Stimulated activated CD4-positive, alpha-beta T cell treated with anti-CD3 and anti-CD28 coated beads, TNF-alpha, amount 100 ng/mL, for 24 hours (primary cell): ENCODE measurements around the gene SPOPL.

ENCODE experiments used
- DNase-seq, 3 experiments: peaks; one replicate each; pipeline ENCODE4 v3.0.0-alpha.2; 2020; ENCODE audit warnings: low read depth in 3 of 3

Gene SPOPL

DNA sequence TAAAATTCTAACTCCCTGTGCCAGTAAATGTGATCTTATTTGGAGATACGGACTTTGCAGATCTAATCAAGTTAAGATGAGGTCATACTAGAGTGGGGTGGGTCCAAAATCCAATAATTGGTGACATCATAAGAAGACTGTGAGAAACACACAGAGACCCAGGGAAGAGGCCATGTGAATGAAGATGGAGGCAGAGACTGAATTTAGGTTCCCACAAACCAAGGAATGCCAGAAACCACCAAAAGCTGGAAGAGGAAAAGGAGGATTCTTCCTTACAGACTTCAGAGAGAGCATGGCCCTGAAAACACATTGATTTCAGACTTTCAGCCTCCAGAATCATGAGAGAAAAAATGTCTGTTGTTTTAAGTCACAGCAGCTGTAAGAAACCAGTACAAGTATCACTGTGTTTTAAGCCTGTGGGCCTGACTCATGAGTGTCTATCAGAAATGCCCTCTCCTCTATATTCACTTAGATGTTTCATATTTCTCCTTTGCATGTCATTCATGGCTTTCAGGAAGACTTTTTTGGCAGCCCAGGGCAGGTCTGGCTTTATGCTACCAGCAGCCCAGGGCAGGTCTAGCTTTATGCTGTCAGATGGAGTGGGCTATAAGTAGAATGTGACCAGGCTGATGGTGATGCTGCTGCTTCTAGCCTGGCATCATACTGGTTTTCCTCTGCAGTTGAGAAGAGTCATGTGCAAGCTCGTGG, 100.0 kb downstream of the SPOPL start:
- no peak for DNase-seq

DNA sequence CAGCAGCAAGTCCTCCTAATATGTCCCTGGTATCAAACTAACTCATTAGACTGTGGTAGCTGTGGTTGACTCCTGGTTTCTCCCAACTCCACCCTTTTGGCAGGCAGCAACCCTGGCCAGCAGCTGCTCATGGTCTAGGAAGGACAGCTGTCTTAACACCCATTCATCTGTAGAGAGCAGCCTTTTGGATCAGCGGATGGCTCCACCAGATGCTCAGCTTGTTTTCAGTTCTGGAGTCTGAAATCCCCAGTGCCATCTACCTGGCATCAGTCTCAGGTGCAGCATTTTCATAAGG, 100.5 kb downstream of the SPOPL start:
- no peak for DNase-seq

DNA sequence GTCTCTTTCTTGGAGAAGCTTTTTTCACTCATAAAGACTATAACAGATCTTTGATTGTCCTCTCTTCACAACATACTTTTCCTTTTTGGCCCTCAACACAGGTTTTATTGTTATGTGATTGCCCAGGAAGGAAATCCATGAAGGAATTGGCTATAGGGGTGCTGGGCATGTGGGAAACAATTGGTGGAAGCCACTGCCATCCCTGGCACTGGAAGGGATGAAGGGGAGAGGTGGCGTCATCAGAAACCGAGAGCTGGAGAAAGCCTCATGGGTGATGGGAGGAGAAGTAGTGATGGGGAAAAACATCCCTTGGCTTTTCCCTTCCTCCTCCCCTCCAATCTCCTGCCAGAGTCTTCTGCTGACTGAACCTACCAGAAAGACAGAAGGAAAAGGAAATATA, 106.2 kb downstream of the SPOPL start:
- no peak for DNase-seq

GRCh38 chr2:138609446-138609845, 107.9 kb downstream of the SPOPL start:
- no peak for DNase-seq

DNA sequence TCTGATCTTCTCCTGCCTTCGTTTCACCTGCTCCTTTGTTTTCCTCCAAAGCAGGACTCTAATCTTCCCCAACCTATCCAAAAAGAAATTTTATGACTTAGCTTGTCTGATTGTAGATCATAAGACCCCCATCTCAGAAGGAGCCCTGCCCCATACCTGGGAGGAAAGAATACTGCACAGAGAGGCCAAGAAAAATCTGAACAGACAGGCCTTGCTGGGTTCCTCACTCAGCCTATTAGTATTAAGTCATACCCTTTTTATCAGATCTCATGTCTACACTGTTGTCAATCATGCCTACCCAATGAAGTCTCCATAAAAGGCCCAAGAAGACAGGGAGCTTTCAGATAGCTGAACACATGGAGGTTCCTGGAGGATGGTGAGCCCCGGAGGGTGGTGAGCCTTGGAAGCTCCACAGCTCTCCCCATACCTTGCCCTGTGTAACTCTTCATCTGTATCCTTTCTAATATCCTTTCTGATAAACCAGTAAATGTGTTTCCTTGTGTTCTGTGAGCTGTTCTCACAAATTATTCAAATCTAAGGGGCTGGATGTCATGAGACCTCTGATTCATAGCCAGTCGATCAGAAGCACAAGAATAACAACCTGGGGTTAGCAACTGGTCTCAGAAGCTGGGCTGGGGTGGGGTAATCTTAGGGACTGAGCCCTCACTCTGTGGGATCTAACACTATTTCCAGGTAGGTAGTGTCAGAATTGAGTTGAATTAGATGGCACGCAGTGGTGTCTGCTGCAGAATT, 108.8 kb downstream of the SPOPL start:
- DNase-seq: no peak

GRCh38 chr2:138615257-138615656, 113.7 kb downstream of the SPOPL start:
- no peak for DNase-seq

DNA sequence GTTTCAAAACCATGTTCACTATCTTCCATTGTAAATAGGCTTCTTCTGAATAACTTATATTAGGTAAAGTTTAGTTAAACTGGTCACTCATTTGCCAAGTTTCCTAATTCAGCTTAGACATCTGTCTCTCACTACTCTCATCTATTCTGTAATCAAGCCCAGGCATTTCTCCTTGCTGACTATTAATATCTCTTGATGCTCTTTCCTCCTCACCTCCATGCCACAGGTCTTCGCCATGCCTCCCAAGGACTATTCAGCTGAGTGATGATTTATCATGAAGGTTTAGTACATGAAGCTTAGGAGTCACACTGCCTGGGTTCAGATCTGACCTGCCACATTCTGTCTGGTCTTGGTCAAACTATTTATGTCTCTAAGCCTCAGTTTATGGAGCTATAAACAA, 115.5 kb downstream of the SPOPL start:
- DNase-seq: no peak

GRCh38 chr2:138618971-138619370, 117.4 kb downstream of the SPOPL start:
- DNase-seq: no peak

DNA sequence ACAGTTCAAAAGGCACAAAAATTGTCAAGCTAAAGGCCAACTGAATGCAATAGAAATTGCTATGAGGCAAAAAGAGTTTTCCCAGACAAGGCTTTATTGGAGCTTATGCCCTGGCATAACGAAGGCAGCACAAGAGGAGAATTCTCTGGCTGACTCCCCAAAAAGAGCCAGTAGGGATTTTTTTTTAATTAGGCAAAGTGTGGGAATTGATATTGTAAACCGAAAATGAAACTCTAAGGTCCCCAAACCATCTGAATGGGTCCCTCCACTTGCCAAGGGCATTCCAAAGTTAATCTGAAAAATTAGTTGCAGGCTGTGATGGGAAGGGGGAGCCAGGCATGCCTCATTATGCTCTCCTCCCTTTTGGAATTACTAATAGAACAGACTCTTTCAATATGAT, 118.9 kb downstream of the SPOPL start:
- no peak for DNase-seq

- DNase-seq: no peak
These were observed 119.6 kb downstream of the SPOPL start for GRCh38 chr2:138621139-138621538.

DNA sequence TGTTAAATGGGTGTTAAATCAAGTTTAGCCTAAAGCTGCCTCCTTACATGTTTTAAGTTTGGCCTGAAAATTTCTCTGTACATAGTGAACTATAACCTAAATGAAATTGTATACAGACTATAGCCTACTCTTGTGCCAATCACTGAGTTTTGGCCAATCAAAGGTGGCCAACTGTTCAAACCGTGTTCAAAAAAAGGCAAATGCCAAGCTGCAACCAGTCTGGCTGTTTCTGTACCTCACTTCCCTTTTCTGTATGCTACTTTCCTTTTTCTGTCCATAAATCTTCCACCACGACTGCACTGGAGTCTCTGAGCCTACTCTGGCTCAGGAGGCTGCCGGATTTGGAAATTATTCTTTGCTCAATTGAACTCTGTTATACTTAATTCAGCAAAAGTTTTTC, 121.0 kb downstream of the SPOPL start:
- no peak for DNase-seq
